22Rv1 (cell line): ENCODE data around the gene TRIM67.

ENCODE experiments used
- ZFX ChIP-seq: fragments of 450-650 bp; IDR thresholded peaks from 2 replicates; pipeline ENCODE4 v1.6.1; 2017; ENCODE audit warnings: antibody characterized with exemption, borderline replicate concordance
- TF ChIP-seq, protein P1 (sequence below): fragments of 450-650 bp; IDR thresholded peaks from 2 replicates; pipeline ENCODE4 v1.5.1; 2017; ENCODE audit warnings: mild to moderate bottlenecking

- TF ChIP-seq, protein P1, sequence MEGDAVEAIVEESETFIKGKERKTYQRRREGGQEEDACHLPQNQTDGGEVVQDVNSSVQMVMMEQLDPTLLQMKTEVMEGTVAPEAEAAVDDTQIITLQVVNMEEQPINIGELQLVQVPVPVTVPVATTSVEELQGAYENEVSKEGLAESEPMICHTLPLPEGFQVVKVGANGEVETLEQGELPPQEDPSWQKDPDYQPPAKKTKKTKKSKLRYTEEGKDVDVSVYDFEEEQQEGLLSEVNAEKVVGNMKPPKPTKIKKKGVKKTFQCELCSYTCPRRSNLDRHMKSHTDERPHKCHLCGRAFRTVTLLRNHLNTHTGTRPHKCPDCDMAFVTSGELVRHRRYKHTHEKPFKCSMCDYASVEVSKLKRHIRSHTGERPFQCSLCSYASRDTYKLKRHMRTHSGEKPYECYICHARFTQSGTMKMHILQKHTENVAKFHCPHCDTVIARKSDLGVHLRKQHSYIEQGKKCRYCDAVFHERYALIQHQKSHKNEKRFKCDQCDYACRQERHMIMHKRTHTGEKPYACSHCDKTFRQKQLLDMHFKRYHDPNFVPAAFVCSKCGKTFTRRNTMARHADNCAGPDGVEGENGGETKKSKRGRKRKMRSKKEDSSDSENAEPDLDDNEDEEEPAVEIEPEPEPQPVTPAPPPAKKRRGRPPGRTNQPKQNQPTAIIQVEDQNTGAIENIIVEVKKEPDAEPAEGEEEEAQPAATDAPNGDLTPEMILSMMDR = no peak
- no peak for TF ChIP-seq ZFX
These were observed 3.5 kb downstream of the TRIM67 start for GRCh38 chr1:231165371-231165770.
